DOHH2 (cell line): ENCODE data around the gene DISP2.
A peak's percentile ranks its signal among the peaks of the same experiment; 100 is the strongest.

Experiments used
- EZH2phosphoT487 ChIP-seq: fragments of 200-600 bp; sonication (generic); IDR thresholded peaks from 2 replicates; pipeline ENCODE4 v1.6.1; 2017; ENCODE audit warnings: borderline replicate concordance, mild to moderate bottlenecking, antibody characterized with exemption, low read length, moderate library complexity, mixed read lengths
- TF ChIP-seq, protein P1 (sequence below): fragments of 200-600 bp; sonication (generic); IDR thresholded peaks from one replicate; pipeline ENCODE4 v1.5.1; 2014; ENCODE audit warnings: antibody characterized with exemption, mild to moderate bottlenecking, low read depth, low read length; ENCODE audit not compliant: poor library complexity, severe bottlenecking

DNA sequence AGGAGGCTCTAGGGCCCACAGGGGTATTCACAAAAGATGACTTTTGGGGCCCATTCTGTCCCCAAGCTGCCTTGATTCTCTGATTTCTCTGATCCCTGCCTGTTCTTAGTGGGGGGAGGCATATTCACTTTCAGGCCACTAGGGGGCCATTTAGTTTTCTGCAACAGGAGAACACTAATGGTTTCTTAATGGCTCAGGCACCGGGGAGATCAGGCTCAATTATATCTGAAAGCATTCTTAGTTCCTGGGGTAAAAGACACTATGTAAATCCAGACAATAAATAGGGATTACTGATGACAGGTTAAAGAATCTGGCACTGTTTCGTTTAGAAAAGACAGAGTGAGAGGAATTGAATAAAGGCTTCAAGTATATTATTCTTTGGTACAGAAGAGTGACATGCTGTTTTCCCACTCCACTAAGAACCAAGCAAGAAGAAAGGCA, 37.1 kb upstream of the DISP2 start:
- TF ChIP-seq, protein P1, sequence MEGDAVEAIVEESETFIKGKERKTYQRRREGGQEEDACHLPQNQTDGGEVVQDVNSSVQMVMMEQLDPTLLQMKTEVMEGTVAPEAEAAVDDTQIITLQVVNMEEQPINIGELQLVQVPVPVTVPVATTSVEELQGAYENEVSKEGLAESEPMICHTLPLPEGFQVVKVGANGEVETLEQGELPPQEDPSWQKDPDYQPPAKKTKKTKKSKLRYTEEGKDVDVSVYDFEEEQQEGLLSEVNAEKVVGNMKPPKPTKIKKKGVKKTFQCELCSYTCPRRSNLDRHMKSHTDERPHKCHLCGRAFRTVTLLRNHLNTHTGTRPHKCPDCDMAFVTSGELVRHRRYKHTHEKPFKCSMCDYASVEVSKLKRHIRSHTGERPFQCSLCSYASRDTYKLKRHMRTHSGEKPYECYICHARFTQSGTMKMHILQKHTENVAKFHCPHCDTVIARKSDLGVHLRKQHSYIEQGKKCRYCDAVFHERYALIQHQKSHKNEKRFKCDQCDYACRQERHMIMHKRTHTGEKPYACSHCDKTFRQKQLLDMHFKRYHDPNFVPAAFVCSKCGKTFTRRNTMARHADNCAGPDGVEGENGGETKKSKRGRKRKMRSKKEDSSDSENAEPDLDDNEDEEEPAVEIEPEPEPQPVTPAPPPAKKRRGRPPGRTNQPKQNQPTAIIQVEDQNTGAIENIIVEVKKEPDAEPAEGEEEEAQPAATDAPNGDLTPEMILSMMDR: peak; percentile 92
- no peak for TF ChIP-seq EZH2phosphoT487
